C4-2B (cell line): ENCODE results near the gene TMEM80.
A peak's percentile ranks its signal among the peaks of the same experiment; 100 is the strongest.
"Not testable (repeated sequence)": the region's sequence is repeated elsewhere in the genome, so short reads cannot be mapped to it uniquely, and the experiment has no call there.

ENCODE experiments used
- H3K27ac ChIP-seq: fragments of 450-650 bp; 2 replicates; pipeline ENCODE4 v1.5.1; 2017
- ZFX ChIP-seq: fragments of 450-650 bp; IDR thresholded peaks from 2 replicates; pipeline ENCODE4 v1.6.1; 2017
- TF ChIP-seq, protein P1 (sequence below): fragments of 450-650 bp; conservative IDR thresholded peaks from 2 replicates; pipeline ENCODE4 v1.5.1; 2017; ENCODE audit warnings: mild to moderate bottlenecking

TMEM80 gene

DNA sequence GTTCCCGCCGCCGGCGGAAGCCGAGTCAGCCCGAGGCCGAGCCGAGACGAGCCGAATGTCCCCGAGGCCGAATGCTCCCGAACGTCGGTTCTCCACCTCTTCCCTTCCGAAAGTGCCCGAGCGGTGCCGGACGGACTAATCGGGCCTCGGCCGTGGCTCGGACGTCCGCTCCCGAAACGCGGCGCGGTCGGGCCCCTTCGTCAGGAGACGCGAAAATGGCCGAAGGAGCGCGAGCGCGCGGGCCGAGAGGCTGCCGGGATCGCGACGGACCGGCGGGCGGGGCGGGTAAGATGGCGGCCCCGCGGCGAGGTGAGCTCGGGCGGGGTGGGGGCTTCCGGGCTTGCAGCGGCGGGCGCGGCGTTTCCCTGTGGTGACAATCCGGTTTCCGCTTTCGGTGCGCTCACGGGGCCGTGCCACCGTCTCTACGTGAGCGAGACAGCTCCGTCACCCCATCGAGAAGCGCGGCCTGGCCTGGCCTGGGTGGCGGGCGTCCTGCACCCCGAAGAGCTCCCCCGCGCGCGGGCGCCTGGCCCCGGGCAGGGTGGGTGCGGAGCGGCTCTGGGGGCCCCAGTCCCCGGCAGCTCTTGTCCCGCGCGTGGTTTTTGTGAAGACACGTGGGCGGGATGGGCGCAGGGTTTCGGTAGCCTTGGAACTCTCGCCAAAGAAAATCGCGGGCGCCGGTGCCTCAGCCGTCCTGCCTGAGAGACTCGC lies at the start of gene TMEM80:
Gene TMEM80, plus strand, starts transcription at position 279 of the 711 bp plus-strand sequence. Its CDS starts 12 bp downstream, at position 291.
- H3K27ac ChIP-seq = peak within 1 kb of the TSS; percentile 92
- TF ChIP-seq, protein P1, sequence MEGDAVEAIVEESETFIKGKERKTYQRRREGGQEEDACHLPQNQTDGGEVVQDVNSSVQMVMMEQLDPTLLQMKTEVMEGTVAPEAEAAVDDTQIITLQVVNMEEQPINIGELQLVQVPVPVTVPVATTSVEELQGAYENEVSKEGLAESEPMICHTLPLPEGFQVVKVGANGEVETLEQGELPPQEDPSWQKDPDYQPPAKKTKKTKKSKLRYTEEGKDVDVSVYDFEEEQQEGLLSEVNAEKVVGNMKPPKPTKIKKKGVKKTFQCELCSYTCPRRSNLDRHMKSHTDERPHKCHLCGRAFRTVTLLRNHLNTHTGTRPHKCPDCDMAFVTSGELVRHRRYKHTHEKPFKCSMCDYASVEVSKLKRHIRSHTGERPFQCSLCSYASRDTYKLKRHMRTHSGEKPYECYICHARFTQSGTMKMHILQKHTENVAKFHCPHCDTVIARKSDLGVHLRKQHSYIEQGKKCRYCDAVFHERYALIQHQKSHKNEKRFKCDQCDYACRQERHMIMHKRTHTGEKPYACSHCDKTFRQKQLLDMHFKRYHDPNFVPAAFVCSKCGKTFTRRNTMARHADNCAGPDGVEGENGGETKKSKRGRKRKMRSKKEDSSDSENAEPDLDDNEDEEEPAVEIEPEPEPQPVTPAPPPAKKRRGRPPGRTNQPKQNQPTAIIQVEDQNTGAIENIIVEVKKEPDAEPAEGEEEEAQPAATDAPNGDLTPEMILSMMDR = no peak
- TF ChIP-seq ZFX = peak; percentile 86; the same call in 1 of the 2 replicates

DNA sequence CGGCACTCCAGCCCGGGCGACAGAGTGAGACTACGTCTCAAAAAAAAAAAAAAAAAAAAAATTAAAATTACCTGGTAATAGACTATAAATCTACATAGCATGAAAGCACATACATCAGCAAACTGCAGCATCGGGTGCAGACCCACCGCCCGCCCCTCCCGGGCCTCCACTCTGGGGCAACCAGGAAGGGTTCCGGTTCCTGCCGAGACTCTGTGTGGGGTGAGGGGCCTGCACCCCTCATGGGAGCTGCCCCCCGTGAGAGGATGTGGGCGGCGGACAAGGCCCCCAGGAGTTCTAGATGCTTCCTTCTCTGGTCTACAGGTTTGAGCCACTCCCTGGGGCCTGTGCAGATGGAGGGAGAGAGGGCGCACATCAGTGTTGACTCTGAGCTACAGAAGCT lies 49.4 kb upstream of the TMEM80 start:
- no peak for TF ChIP-seq ZFX
- TF ChIP-seq, protein P1 = no peak
- H3K27ac ChIP-seq = no peak overlapping the region

DNA sequence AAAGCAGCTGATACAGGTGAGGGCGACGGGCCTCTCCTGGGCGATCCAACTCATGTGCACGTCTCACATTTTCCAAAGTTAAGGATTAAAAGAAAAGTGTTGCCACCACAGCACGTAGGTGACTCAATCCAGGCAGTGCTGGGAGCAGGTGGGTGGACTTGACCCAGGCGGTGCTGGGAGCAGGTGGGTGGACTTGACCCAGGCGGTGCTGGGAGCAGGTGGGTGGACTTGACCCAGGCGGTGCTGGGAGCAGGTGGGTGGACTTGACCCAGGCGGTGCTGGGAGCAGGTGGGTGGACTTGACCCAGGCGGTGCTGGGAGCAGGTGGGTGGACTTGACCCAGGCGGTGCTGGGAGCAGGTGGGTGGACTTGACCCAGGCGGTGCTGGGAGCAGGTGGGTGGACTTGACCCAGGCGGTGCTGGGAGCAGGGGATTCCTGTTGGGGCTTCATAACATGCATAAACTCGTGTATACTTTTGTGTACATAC lies 47.9 kb upstream of the TMEM80 start:
- H3K27ac ChIP-seq = not testable (repeated sequence)

DNA sequence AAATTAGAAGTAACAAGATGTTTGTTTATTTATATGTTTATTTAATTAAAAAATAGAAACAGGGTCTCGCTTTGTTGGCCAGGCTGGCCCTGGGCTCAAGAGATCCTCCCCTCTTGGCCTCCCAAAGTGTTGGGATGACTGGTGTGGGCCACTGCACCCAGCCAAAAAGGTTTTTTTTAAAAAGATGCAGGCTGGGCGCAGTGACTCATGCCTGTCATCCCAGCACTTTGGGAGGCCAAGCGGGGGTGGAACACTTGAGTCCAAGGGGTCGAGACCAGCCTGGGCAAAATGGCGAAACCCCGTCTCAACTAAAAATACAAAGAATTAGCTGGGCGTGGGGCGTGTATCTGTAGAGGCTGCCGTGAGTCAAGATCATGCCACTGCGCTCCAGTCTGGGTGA lies 45.1 kb upstream of the TMEM80 start:
- TF ChIP-seq, protein P1 = no peak
- no peak overlapping the region for H3K27ac ChIP-seq

DNA sequence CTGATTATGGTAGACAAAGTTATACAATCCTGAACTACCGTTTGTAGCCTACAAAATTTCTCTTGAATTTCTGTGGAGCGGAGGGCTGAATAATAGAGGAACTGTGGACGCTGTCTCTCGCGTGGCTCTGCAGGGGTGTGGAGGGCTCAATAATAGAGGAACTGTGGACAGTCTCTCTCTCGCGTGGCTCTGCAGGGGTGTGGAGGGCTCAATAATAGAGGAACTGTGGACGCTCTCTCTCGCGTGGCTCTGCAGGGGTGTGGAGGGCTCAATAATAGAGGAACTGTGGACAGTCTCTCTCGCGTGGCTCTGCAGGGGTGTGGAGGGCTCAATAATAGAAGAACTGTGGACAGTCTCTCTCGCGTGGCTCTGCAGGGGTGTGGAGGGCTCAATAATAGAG lies 42.5 kb upstream of the TMEM80 start:
- H3K27ac ChIP-seq = not testable (repeated sequence)

DNA sequence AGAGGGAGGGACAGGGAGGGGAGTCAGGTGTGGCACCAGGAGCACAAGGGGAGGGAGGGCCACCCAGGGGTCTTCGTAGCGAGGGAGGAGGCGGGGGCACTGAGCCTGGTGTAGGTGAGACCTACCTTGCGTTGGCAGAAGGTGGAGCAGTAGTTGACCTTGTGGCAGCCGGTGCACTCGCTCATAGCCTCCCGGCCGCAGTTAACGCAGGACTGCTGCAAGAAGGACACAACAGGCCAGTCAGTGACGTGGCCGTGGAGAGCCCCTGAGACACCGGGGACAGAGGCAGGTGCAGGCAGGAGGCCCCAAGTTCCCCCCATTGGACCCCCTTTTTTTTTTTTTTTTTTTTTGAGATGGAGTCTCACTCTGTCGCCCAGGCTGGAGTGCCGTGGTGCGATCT lies 41.8 kb upstream of the TMEM80 start:
- H3K27ac ChIP-seq = no peak overlapping the region
- TF ChIP-seq ZFX = no peak
- TF ChIP-seq, protein P1 = no peak

DNA sequence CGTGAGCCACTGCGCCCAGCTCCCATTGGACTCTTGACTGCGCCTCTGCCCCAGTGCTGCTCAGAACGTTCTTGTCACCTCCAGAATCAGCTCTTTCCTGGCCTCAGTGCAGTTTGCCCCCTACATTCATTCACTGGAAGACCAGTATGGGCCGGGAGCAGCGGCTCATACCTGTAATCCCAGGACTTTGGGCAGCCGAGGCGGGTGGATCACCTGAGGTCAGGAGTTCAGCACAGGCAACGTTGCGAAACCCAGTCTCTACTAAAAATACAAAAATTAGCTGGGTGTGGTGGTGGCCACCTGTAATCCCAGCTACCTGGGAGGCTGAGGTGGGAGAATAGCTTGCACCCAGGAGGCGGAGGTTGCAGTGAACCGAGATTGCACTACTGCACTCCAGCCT lies 41.2 kb upstream of the TMEM80 start:
- not testable (repeated sequence) for H3K27ac ChIP-seq

DNA sequence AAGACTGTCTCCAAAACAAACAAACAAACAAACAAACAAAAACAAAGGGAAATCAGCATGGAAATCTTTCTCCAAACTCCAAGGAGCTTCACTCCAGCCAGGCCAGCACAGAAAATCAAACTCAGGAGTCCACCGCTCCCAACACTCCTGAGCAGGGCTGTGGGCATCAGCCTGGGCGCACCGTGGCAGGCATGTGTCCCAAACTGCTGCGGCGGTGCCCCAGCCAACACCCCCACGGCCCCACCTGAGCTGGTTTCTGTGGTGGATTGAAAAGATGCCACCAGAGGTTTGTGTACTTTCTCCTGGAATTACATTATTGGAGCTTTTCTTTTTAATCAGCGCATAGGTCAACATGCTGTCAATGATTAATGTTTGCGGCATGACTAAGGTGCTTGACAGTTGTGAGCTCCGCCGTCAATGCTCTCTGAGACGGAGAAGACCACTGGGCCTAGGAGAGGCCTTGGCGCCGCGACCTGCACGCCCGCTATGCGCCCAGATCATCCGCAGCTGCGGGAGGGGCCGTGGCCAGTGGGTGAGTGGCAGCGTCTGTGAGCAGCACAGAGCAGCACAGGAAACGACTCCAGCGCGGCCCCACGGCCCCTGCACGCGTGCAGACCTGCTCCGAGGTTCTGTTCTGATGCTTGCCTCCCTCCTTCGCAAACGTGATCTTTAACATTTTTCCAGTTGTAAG lies 40.4 kb upstream of the TMEM80 start:
- no peak overlapping the region for H3K27ac ChIP-seq
- no peak for TF ChIP-seq ZFX

DNA sequence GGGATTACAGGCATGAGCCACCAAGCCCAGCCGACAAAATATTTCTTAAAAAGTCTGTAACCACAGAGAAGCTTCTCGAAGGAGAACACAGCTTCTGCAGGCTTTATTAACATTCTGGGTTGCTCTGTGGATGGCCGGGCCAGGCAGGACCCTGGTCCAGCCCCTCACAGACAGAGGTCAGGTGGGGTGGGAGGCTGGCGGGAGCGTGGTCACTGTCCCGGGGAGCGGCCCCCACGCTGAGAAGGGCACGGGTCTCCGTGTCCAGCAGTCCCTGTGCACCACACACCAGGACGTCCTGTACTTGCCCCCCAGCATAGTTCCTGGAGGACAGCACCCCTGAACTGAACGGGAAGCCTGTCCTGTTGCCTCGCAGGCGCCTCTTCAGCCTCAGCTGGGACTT lies 39.2 kb upstream of the TMEM80 start:
- TF ChIP-seq, protein P1 = no peak
- TF ChIP-seq ZFX = no peak
- H3K27ac ChIP-seq = no peak overlapping the region
